ENCODE data around the gene COA8.

GRCh38 chr14:103630364-103631108 is 67.8 kb downstream of the COA8 start:
- TF ChIP-seq EGR1 (conservative IDR thresholded peaks at IDR 0.05) (no peak), CREM (IDR thresholded peaks at IDR 0.05; ENCODE audit: low read depth) (no peak), EP300 (IDR thresholded peaks at IDR 0.05; ENCODE audit: low read length) (no peak), ZBTB11 (CRISPR knock-in tag; IDR thresholded peaks at IDR 0.05) (no peak)
- TF ChIP-seq, protein P1, sequence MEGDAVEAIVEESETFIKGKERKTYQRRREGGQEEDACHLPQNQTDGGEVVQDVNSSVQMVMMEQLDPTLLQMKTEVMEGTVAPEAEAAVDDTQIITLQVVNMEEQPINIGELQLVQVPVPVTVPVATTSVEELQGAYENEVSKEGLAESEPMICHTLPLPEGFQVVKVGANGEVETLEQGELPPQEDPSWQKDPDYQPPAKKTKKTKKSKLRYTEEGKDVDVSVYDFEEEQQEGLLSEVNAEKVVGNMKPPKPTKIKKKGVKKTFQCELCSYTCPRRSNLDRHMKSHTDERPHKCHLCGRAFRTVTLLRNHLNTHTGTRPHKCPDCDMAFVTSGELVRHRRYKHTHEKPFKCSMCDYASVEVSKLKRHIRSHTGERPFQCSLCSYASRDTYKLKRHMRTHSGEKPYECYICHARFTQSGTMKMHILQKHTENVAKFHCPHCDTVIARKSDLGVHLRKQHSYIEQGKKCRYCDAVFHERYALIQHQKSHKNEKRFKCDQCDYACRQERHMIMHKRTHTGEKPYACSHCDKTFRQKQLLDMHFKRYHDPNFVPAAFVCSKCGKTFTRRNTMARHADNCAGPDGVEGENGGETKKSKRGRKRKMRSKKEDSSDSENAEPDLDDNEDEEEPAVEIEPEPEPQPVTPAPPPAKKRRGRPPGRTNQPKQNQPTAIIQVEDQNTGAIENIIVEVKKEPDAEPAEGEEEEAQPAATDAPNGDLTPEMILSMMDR (IDR thresholded peaks at IDR 0.05 in 2 of 3, conservative IDR thresholded peaks at IDR 0.05 in 1 of 3; ENCODE audit: insufficient read depth in 2 of 3, low read depth in 1 of 3, low read length in 3 of 3): no peak
- TF ChIP-seq, protein P2, sequence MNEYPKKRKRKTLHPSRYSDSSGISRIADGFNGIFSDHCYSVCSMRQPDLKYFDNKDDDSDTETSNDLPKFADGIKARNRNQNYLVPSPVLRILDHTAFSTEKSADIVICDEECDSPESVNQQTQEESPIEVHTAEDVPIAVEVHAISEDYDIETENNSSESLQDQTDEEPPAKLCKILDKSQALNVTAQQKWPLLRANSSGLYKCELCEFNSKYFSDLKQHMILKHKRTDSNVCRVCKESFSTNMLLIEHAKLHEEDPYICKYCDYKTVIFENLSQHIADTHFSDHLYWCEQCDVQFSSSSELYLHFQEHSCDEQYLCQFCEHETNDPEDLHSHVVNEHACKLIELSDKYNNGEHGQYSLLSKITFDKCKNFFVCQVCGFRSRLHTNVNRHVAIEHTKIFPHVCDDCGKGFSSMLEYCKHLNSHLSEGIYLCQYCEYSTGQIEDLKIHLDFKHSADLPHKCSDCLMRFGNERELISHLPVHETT (CRISPR knock-in tag; conservative IDR thresholded peaks at IDR 0.05 in 1 of 2, IDR thresholded peaks at IDR 0.05 in 1 of 2): no peak
